H1 (cell line): ENCODE measurements around the gene FBLN2. TPM values are rescaled to one million over a fixed set of nuclear protein-coding genes. Genes with fewer than 3 reads are reported as not detected.

Experiments used
- CTCF ChIA-PET: fragments of 300-600 bp; sonication (Branson Sonifier 250); formaldehyde crosslinking; loops from one replicate; lab custom pipeline; 2021; ENCODE audit not compliant: partially characterized antibody; lab: Charles Lee
- POLR2A ChIA-PET: fragments of 300-600 bp; sonication (Branson Sonifier 250); formaldehyde crosslinking; loops from one replicate; lab custom pipeline; 2021; ENCODE audit warnings: inconsistent platforms; ENCODE audit not compliant: partially characterized antibody; lab: Charles Lee
- DNase-seq, 2 experiments: peaks; one replicate each; pipeline versions ENCODE4 v3.0.0 to v3.0.0-alpha.2; 2010 to 2022; ENCODE audit warnings: low spot score in 2 of 2, low read depth in 1 of 2, mixed read lengths in 1 of 2
- FAIRE-seq: peaks from 2 replicates; lab custom pipeline; 2011; peaks lifted over from hg19 to GRCh38; lab: Jason Lieb, UNC
- H2AFZ ChIP-seq: 2 replicates; pipeline ENCODE4 v1.8.1; 2012; ENCODE audit warnings: low read length, inconsistent platforms
- H2AK5ac ChIP-seq: 2 replicates; pipeline ENCODE4 v1.6.1; 2013; ENCODE audit warnings: low read depth, low read length
- H2BK120ac ChIP-seq: replicated peaks from 2 replicates; pipeline ENCODE3; 2013; ENCODE audit warnings: low read depth, low read length, inconsistent platforms
- H2BK12ac ChIP-seq: 2 replicates; pipeline ENCODE4 v1.6.1; 2013; ENCODE audit warnings: low read depth, low read length
- H2BK15ac ChIP-seq: 2 replicates; pipeline ENCODE4 v1.6.1; 2013; ENCODE audit warnings: low read length
- H2BK20ac ChIP-seq: 2 replicates; pipeline ENCODE4 v1.6.1; 2013; ENCODE audit warnings: low read length
- H2BK5ac ChIP-seq: 2 replicates; pipeline ENCODE4 v1.6.1; 2013; ENCODE audit warnings: low read depth, low read length
- H3K14ac ChIP-seq: 2 replicates; pipeline ENCODE4 v1.6.1; 2013; ENCODE audit warnings: inconsistent platforms; ENCODE audit not compliant: insufficient read length
- H3K18ac ChIP-seq: 2 replicates; pipeline ENCODE4 v1.6.1; 2013; ENCODE audit warnings: low read length; ENCODE audit errors: extremely low read depth
- H3K23ac ChIP-seq: 2 replicates; pipeline ENCODE4 v1.6.1; 2013; ENCODE audit warnings: inconsistent platforms; ENCODE audit not compliant: insufficient read length
- H3K23me2 ChIP-seq: 2 replicates; pipeline ENCODE4 v1.6.1; 2013; ENCODE audit warnings: low read depth, low read length
- H3K27ac ChIP-seq: 2 replicates; pipeline ENCODE4 v1.6.1; 2011; ENCODE audit warnings: low read depth, low read length, inconsistent platforms
- H3K27me3 ChIP-seq, 4 experiments: replicated peaks in 1 of 4; 1 replicate in 1 of 4; 2 replicates in 3 of 4; pipeline versions ENCODE4 v1.6.1 to v1.8.1; 2011 to 2013; ENCODE audit warnings: low read length in 3 of 4, mild to moderate bottlenecking in 3 of 4, inconsistent platforms in 2 of 4, mixed read lengths in 2 of 4, moderate library complexity in 1 of 4; ENCODE audit not compliant: control insufficient read depth in 3 of 4, insufficient read depth in 3 of 4; ENCODE audit errors: extremely low read depth in 1 of 4
- H3K36me3 ChIP-seq, 4 experiments: 2 replicates each; pipeline versions ENCODE4 v1.6.1 to v1.8.1; 2011 to 2013; ENCODE audit warnings: mild to moderate bottlenecking in 4 of 4, low read length in 3 of 4, moderate library complexity in 2 of 4, control low read depth in 1 of 4, inconsistent platforms in 1 of 4; ENCODE audit not compliant: insufficient read depth in 4 of 4, control insufficient read depth in 2 of 4
- H3K4ac ChIP-seq: replicated peaks from 2 replicates; pipeline ENCODE3; 2013; ENCODE audit warnings: low read length, low read depth, mixed read lengths, inconsistent platforms; ENCODE audit not compliant: insufficient read length
- H3K4me1 ChIP-seq, 4 experiments: replicated peaks in 1 of 4; 1 replicate in 1 of 4; 2 replicates in 3 of 4; pipeline versions ENCODE4 v1.6.1 to v1.8.1; 2011 to 2013; ENCODE audit warnings: low read length in 3 of 4, inconsistent platforms in 2 of 4, mixed read lengths in 1 of 4; ENCODE audit not compliant: insufficient read depth in 4 of 4, control insufficient read depth in 3 of 4
- H3K4me2 ChIP-seq, 2 experiments: 2 replicates each; pipeline versions ENCODE4 v1.6.1 to v1.8.1; 2011 to 2013; ENCODE audit warnings: low read depth in 2 of 2, low read length in 2 of 2, control low read depth in 1 of 2, inconsistent platforms in 1 of 2, mild to moderate bottlenecking in 1 of 2; ENCODE audit not compliant: insufficient read depth in 1 of 2
- H3K4me3 ChIP-seq, 4 experiments: fragments of 200-600, 300-600 bp in 1 of 4; sonication (generic), shearing (Covaris generic), sonication (Bioruptor Twin) in 1 of 4; 2 replicates each; pipeline versions ENCODE4 v1.5.1 to v1.8.1; 2011 to 2016; ENCODE audit warnings: low read length in 4 of 4, low read depth in 3 of 4, control low read depth in 2 of 4, inconsistent platforms in 2 of 4, mild to moderate bottlenecking in 2 of 4, mixed read lengths in 1 of 4, moderate library complexity in 1 of 4; ENCODE audit not compliant: insufficient read depth in 2 of 4; ENCODE audit errors: extremely low read depth in 1 of 4
- H3K56ac ChIP-seq: replicated peaks from 2 replicates; pipeline ENCODE3; 2013; ENCODE audit warnings: low read depth, mild to moderate bottlenecking, mixed read lengths, low read length, inconsistent platforms; ENCODE audit not compliant: insufficient read length
- H3K79me1 ChIP-seq: 2 replicates; pipeline ENCODE4 v1.6.1; 2013; ENCODE audit warnings: low read depth, low read length, control low read depth
- H3K79me2 ChIP-seq, 2 experiments: 2 replicates each; pipeline versions ENCODE4 v1.6.1 to v1.8.1; 2012 to 2013; ENCODE audit warnings: low read length in 2 of 2, mild to moderate bottlenecking in 2 of 2, inconsistent platforms in 1 of 2; ENCODE audit not compliant: insufficient read depth in 2 of 2, control insufficient read depth in 1 of 2
- H3K9ac ChIP-seq, 4 experiments: replicated peaks in 1 of 4; 1 replicate in 1 of 4; 2 replicates in 3 of 4; pipeline versions ENCODE4 v1.6.1 to v1.8.1; 2011 to 2013; ENCODE audit warnings: low read depth in 3 of 4, low read length in 3 of 4, control low read depth in 2 of 4, mild to moderate bottlenecking in 2 of 4, moderate library complexity in 2 of 4, inconsistent platforms in 1 of 4; ENCODE audit errors: extremely low read depth in 1 of 4
- H3K9me3 ChIP-seq, 2 experiments: 2 replicates each; pipeline versions ENCODE4 v1.6.1 to v1.8.1; 2012 to 2013; ENCODE audit warnings: mild to moderate bottlenecking in 2 of 2, moderate library complexity in 2 of 2, control low read depth in 1 of 2, inconsistent platforms in 1 of 2, low read depth in 1 of 2, low read length in 1 of 2, mixed read lengths in 1 of 2; ENCODE audit not compliant: insufficient read depth in 2 of 2
- H4K20me1 ChIP-seq, 2 experiments: replicated peaks in 1 of 2; 2 replicates each; pipeline versions ENCODE3 to v1.8.1; 2011 to 2013; ENCODE audit warnings: inconsistent platforms in 2 of 2, low read length in 2 of 2, mild to moderate bottlenecking in 1 of 2; ENCODE audit not compliant: insufficient read depth in 2 of 2, control insufficient read depth in 1 of 2
- H4K5ac ChIP-seq: 2 replicates; pipeline ENCODE4 v1.6.1; 2013; ENCODE audit warnings: low read length, low read depth, mixed read lengths, inconsistent platforms; ENCODE audit not compliant: insufficient read length
- H4K8ac ChIP-seq: 2 replicates; pipeline ENCODE4 v1.8.0; 2013; ENCODE audit warnings: mild to moderate bottlenecking, moderate library complexity, low read length, inconsistent platforms; ENCODE audit not compliant: insufficient read depth; ENCODE audit errors: extremely low read depth
- H4K91ac ChIP-seq: replicated peaks from 2 replicates; pipeline ENCODE3; 2013; ENCODE audit warnings: low read length, mixed read lengths, inconsistent platforms; ENCODE audit not compliant: insufficient read length
- CREB1 ChIP-seq: IDR thresholded peaks from 2 replicates; pipeline ENCODE4 v1.6.1; 2012; ENCODE audit warnings: inconsistent platforms
- E2F6 ChIP-seq: IDR thresholded peaks from 2 replicates; pipeline ENCODE4 v1.6.1; 2012; ENCODE audit warnings: inconsistent platforms
- FOSL1 ChIP-seq: IDR thresholded peaks from 2 replicates; pipeline ENCODE4 v1.6.1; 2011; ENCODE audit warnings: mild to moderate bottlenecking, low read depth, low read length, moderate library complexity; ENCODE audit not compliant: insufficient read depth
- SP4 ChIP-seq: IDR thresholded peaks from 2 replicates; pipeline ENCODE4 v1.6.1; 2012; ENCODE audit warnings: low read length, inconsistent platforms
- SRF ChIP-seq: IDR thresholded peaks from 2 replicates; pipeline ENCODE4 v1.6.1; 2011; ENCODE audit warnings: mild to moderate bottlenecking, low read depth, low read length, moderate library complexity
- WGBS, 2 experiments: shearing (Covaris generic) in 1 of 2; methylation state at CpG; one replicate each; pipeline versions ENCODE4 v1.1.6 to v1.1.7; 2013 to 2015; ENCODE audit warnings: low lambda C conversion rate in 2 of 2, mixed read lengths in 2 of 2, inconsistent platforms in 1 of 2, low coverage in 1 of 2, missing lambda C conversion rate in 1 of 2; ENCODE audit not compliant: insufficient replicate concordance in 2 of 2, insufficient coverage in 1 of 2, insufficient read length in 1 of 2; ENCODE audit errors: extremely low coverage in 1 of 2, missing lambda C conversion rate in 1 of 2; 5-methylcytosine and 5-hydroxymethylcytosine counted together
- polyA plus RNA-seq, 7 experiments: library from polyadenylated mRNA; depleted of rRNA in 3 of 7; stranded (reverse) in 5 of 7; unstranded in 2 of 7; fragments of >200 nt in 5 of 7; fragments of 200-250 nt in 2 of 7; gene quantifications; 1 replicate in 5 of 7; 2 replicates in 1 of 7; 4 replicates in 1 of 7; pipeline versions ENCODE4 v1.2.1 to v1.2.3, GENCODE V29; 2011 to 2013; ENCODE audit warnings: missing spikeins in 2 of 7, mixed read lengths in 2 of 7
- total RNA-seq: library from RNA; stranded (reverse); fragmentation: NEBNext Ultra II Directional; extraction: Animal tissue kit (Norgen Biotek cat#: 25700); gene quantifications from 2 replicates; pipeline ENCODE4 v1.2.1, GENCODE V29; 2021

FBLN2 gene
- total and polyA plus RNA-seq, 2 of the 8 experiments (the other 6 are each of a cell fraction or from before 2014, with no cell fraction given), result 17.4 to 24.2 TPM

DNA sequence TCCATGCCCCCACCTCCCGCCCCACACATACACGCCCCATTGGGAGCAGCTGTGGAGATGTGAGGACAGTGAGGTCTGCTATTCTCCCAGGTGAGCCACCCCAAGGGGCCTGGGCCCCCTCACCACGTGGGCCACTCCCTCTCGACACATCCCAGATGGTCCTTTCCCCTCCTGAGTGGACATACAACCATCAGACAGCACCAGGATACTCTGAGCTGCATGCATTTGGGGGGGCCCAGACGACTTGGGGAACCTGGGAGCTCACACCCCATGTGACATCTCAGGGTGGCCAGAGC is 17.5 kb downstream of the FBLN2 start:
- 85% methylated on average over 5 of the region's 5 CpGs; no CpG with 5 or more reads in 1 of the 2 experiments for WGBS, 2 experiments
- peak overlapping the region; percentile 76; the same call in 1 of the 2 replicates for H4K8ac ChIP-seq
- H3K79me1 ChIP-seq, result no peaks in the 10 kb centered on the region; the same call in 1 of the 2 replicates
- H3K14ac ChIP-seq, result no peak overlapping the region
- H3K79me2 ChIP-seq, result no peaks in the 10 kb centered on the region
- no peak overlapping the region for H4K5ac ChIP-seq
- H3K4ac ChIP-seq, result no peak overlapping the region
- H3K27me3 ChIP-seq, result no peaks in the 10 kb centered on the region; a peak in 1 of 7 replicates
- no peak overlapping the region for H3K4me2 ChIP-seq
- H3K36me3 ChIP-seq, result no peaks in the 10 kb centered on the region
- no peak overlapping the region for H3K18ac ChIP-seq
- H2AK5ac ChIP-seq, result no peak overlapping the region
- 0 out of 2 replicates have a peak overlapping the region, but pooled peaks have one; percentile 29 for H2BK15ac ChIP-seq
- H3K27ac ChIP-seq, result no peak overlapping the region
- POLR2A ChIA-PET, result no interaction called here
- no peak overlapping the region for H2BK120ac ChIP-seq
- no peak overlapping the region for H4K91ac ChIP-seq
- H3K23ac ChIP-seq, result no peak overlapping the region
- H3K4me3 ChIP-seq, result no peak overlapping the region
- no peaks in the 10 kb centered on the region for H3K9me3 ChIP-seq
- H2BK5ac ChIP-seq, result no peak overlapping the region
- no peaks in the 10 kb centered on the region for H3K23me2 ChIP-seq
- no peak overlapping the region for H3K9ac ChIP-seq
- peaks cover 0 to 7% (median 2%) of the 10 kb centered on the region in 4 experiments; a peak in 3 of 7 replicates for H3K4me1 ChIP-seq
- no peak overlapping the region for H2AFZ ChIP-seq
- FAIRE-seq, result no peak
- H2BK12ac ChIP-seq, result no peak overlapping the region
- H2BK20ac ChIP-seq, result no peak overlapping the region
- CTCF ChIA-PET, result interaction anchor here (0.8 to 1.5 kb wide), 7 partner anchors 9 to 82 kb away, joined by 3 to 6 read pairs (median 6); no protein-coding TSS in a partner anchor
- H4K20me1 ChIP-seq, result peaks cover under 1 to 11% of the 10 kb centered on the region in 2 experiments
- DNase-seq, result no peak
- no peak overlapping the region for H3K56ac ChIP-seq
- TF ChIP-seq FOSL1 (no peak), SP4 (no peak), SRF (no peak), E2F6 (no peak), CREB1 (no peak)
